ENCODE results near the gene H19.

The H19 gene

GRCh38 chr11:2031058-2031457, 33.4 kb upstream of the H19 start:
- no peaks in the 10 kb centered on the region for H3K4me1 ChIP-seq (ENCODE audit: control insufficient read depth, low read depth, low read length)
- no peak overlapping the region for H2BK120ac ChIP-seq (ENCODE audit: low read depth, low read length)
- no CpG with 5 or more reads among the region's 10 CpGs for WGBS (ENCODE audit: extremely low coverage, insufficient coverage, low lambda C conversion rate)
- H3K36me3 ChIP-seq (ENCODE audit: control insufficient read depth, insufficient read depth, low read length), result no peaks in the 10 kb centered on the region
- H3K79me2 ChIP-seq (ENCODE audit: control insufficient read depth, insufficient read depth, low read length), result no peaks in the 10 kb centered on the region
- H3K79me1 ChIP-seq (ENCODE audit: low read length), result no peaks in the 10 kb centered on the region
- H3K56ac ChIP-seq (ENCODE audit: low read length), result no peak overlapping the region
- no peak overlapping the region for H3K4ac ChIP-seq (ENCODE audit: low read depth, low read length)
- no peak overlapping the region for H2AK5ac ChIP-seq (ENCODE audit: low read length)
- H2BK5ac ChIP-seq (ENCODE audit: low read length), result no peak overlapping the region
- H3K23ac ChIP-seq (ENCODE audit: low read length), result no peak overlapping the region
- no peak overlapping the region for H3K27ac ChIP-seq (ENCODE audit: low read depth, low read length)
- no peak for DNase-seq
- no peak overlapping the region for H4K5ac ChIP-seq (ENCODE audit: low read length)
- no peak overlapping the region for H3K18ac ChIP-seq (ENCODE audit: low read length)
- H2BK15ac ChIP-seq (replicated peaks; ENCODE audit: low read depth), result no peak overlapping the region
- H3K9ac ChIP-seq (ENCODE audit: low read length), result no peak overlapping the region
- no peak overlapping the region for H3K4me2 ChIP-seq (ENCODE audit: low read length)
- H3K4me3 ChIP-seq (ENCODE audit: low read length), result no peak overlapping the region
- H4K8ac ChIP-seq (ENCODE audit: low read depth, low read length), result no peak overlapping the region
- H3K27me3 ChIP-seq (ENCODE audit: insufficient read depth, low read length, poor library complexity), result no peaks in the 10 kb centered on the region

- H3K4me3 ChIP-seq (ENCODE audit: low read length), result no peak overlapping the region
- no peaks in the 10 kb centered on the region for H3K27me3 ChIP-seq (ENCODE audit: insufficient read depth, low read length, poor library complexity)
- H3K4ac ChIP-seq (ENCODE audit: low read depth, low read length), result no peak overlapping the region
- no peak overlapping the region for H2AK5ac ChIP-seq (ENCODE audit: low read length)
- no peaks in the 10 kb centered on the region for H3K4me1 ChIP-seq (ENCODE audit: control insufficient read depth, low read depth, low read length)
- no peak overlapping the region for H2BK5ac ChIP-seq (ENCODE audit: low read length)
- H3K79me2 ChIP-seq (ENCODE audit: control insufficient read depth, insufficient read depth, low read length), result no peaks in the 10 kb centered on the region
- no peak overlapping the region for H3K9ac ChIP-seq (ENCODE audit: low read length)
- H3K27ac ChIP-seq (ENCODE audit: low read depth, low read length), result no peak overlapping the region
- H3K4me2 ChIP-seq (ENCODE audit: low read length), result no peak overlapping the region
- no peak overlapping the region for H4K5ac ChIP-seq (ENCODE audit: low read length)
- no CpG with 5 or more reads among the region's 15 CpGs for WGBS (ENCODE audit: extremely low coverage, insufficient coverage, low lambda C conversion rate)
- DNase-seq, result no peak
- H3K79me1 ChIP-seq (ENCODE audit: low read length), result no peaks in the 10 kb centered on the region
- H3K56ac ChIP-seq (ENCODE audit: low read length), result no peak overlapping the region
- H3K23ac ChIP-seq (ENCODE audit: low read length), result no peak overlapping the region
- no peak overlapping the region for H4K8ac ChIP-seq (ENCODE audit: low read depth, low read length)
- H2BK15ac ChIP-seq (replicated peaks; ENCODE audit: low read depth), result no peak overlapping the region
- H3K18ac ChIP-seq (ENCODE audit: low read length), result no peak overlapping the region
- H3K36me3 ChIP-seq (ENCODE audit: control insufficient read depth, insufficient read depth, low read length), result no peaks in the 10 kb centered on the region
- no peak overlapping the region for H2BK120ac ChIP-seq (ENCODE audit: low read depth, low read length)
Measured at GRCh38 chr11:2027708-2028107, 30.1 kb upstream of the H19 start.

- no peak overlapping the region for H3K56ac ChIP-seq (ENCODE audit: low read length)
- H3K79me2 ChIP-seq (ENCODE audit: control insufficient read depth, insufficient read depth, low read length), result no peaks in the 10 kb centered on the region
- no peaks in the 10 kb centered on the region for H3K36me3 ChIP-seq (ENCODE audit: control insufficient read depth, insufficient read depth, low read length)
- no peak overlapping the region for H3K4me3 ChIP-seq (ENCODE audit: low read length)
- no peak overlapping the region for H3K4me2 ChIP-seq (ENCODE audit: low read length)
- H3K27me3 ChIP-seq (ENCODE audit: insufficient read depth, low read length, poor library complexity), result no peaks in the 10 kb centered on the region
- H3K4me1 ChIP-seq (ENCODE audit: control insufficient read depth, low read depth, low read length), result no peaks in the 10 kb centered on the region
- H4K8ac ChIP-seq (ENCODE audit: low read depth, low read length), result no peak overlapping the region
- H3K18ac ChIP-seq (ENCODE audit: low read length), result no peak overlapping the region
- no peak overlapping the region for H3K23ac ChIP-seq (ENCODE audit: low read length)
- H3K79me1 ChIP-seq (ENCODE audit: low read length), result no peaks in the 10 kb centered on the region
- no peak for DNase-seq
- H2BK15ac ChIP-seq (replicated peaks; ENCODE audit: low read depth), result no peak overlapping the region
- H3K4ac ChIP-seq (ENCODE audit: low read depth, low read length), result no peak overlapping the region
- no peak overlapping the region for H2BK5ac ChIP-seq (ENCODE audit: low read length)
- no peak overlapping the region for H3K27ac ChIP-seq (ENCODE audit: low read depth, low read length)
- H4K5ac ChIP-seq (ENCODE audit: low read length), result no peak overlapping the region
- no CpG with 5 or more reads among the region's 14 CpGs for WGBS (ENCODE audit: extremely low coverage, insufficient coverage, low lambda C conversion rate)
- H2AK5ac ChIP-seq (ENCODE audit: low read length), result no peak overlapping the region
- no peak overlapping the region for H3K9ac ChIP-seq (ENCODE audit: low read length)
- H2BK120ac ChIP-seq (ENCODE audit: low read depth, low read length), result no peak overlapping the region
Measured at GRCh38 chr11:2015025-2015424, 17.4 kb upstream of the H19 start.

DNA sequence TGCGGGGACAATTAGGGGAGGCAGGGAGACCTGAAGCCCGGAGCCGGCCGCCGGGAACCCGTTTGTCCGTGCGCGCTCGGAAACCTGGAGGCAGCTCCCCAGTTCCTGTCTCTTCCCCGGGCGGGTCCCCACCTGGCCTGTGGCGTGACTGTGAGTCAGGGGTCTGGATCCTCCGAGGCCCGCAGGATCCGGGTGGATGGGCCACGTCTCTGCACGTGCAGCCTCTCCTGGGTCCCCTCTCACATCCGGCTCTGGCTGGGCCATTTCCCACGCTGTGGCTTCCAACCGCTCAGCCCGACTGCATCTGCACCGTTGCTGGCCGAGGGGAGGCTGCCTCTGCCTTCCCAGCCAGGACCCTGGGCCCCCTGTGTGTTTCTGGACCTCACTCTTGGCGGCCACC, 14.8 kb upstream of the H19 start:
- Histone ChIP-seq H3K4ac (ENCODE audit: low read depth, low read length) (no peak overlapping the region), H3K4me1 (ENCODE audit: control insufficient read depth, low read depth, low read length) (no peaks in the 10 kb centered on the region), H4K5ac (ENCODE audit: low read length) (no peak overlapping the region), H3K9ac (ENCODE audit: low read length) (no peak overlapping the region), H3K56ac (ENCODE audit: low read length) (no peak overlapping the region), H3K79me2 (ENCODE audit: control insufficient read depth, insufficient read depth, low read length) (no peaks in the 10 kb centered on the region), H2BK5ac (ENCODE audit: low read length) (no peak overlapping the region), H3K4me2 (ENCODE audit: low read length) (no peak overlapping the region), H3K27me3 (ENCODE audit: insufficient read depth, low read length, poor library complexity) (no peaks in the 10 kb centered on the region), H3K36me3 (ENCODE audit: control insufficient read depth, insufficient read depth, low read length) (no peaks in the 10 kb centered on the region), H3K23ac (ENCODE audit: low read length) (no peak overlapping the region), H3K18ac (ENCODE audit: low read length) (no peak overlapping the region), H3K79me1 (ENCODE audit: low read length) (no peaks in the 10 kb centered on the region), H2AK5ac (ENCODE audit: low read length) (no peak overlapping the region), H2BK120ac (ENCODE audit: low read depth, low read length) (no peak overlapping the region), H3K27ac (ENCODE audit: low read depth, low read length) (no peak overlapping the region), H2BK15ac (replicated peaks; ENCODE audit: low read depth) (no peak overlapping the region), H3K4me3 (ENCODE audit: low read length) (no peak overlapping the region), H4K8ac (ENCODE audit: low read depth, low read length) (no peak overlapping the region)
- WGBS (ENCODE audit: extremely low coverage, insufficient coverage, low lambda C conversion rate), result no CpG with 5 or more reads among the region's 25 CpGs
- no peak for DNase-seq

- no peak overlapping the region for H3K4me3 ChIP-seq (ENCODE audit: low read length)
- H3K56ac ChIP-seq (ENCODE audit: low read length), result no peak overlapping the region
- H2BK120ac ChIP-seq (ENCODE audit: low read depth, low read length), result no peak overlapping the region
- H4K8ac ChIP-seq (ENCODE audit: low read depth, low read length), result no peak overlapping the region
- no peak overlapping the region for H3K4me2 ChIP-seq (ENCODE audit: low read length)
- H4K5ac ChIP-seq (ENCODE audit: low read length), result no peak overlapping the region
- no peak for DNase-seq
- no peaks in the 10 kb centered on the region for H3K79me1 ChIP-seq (ENCODE audit: low read length)
- no peak overlapping the region for H3K18ac ChIP-seq (ENCODE audit: low read length)
- H3K4me1 ChIP-seq (ENCODE audit: control insufficient read depth, low read depth, low read length), result no peaks in the 10 kb centered on the region
- H3K36me3 ChIP-seq (ENCODE audit: control insufficient read depth, insufficient read depth, low read length), result no peaks in the 10 kb centered on the region
- H3K79me2 ChIP-seq (ENCODE audit: control insufficient read depth, insufficient read depth, low read length), result no peaks in the 10 kb centered on the region
- no peak overlapping the region for H2BK15ac ChIP-seq (replicated peaks; ENCODE audit: low read depth)
- WGBS (ENCODE audit: extremely low coverage, insufficient coverage, low lambda C conversion rate), result no CpG with 5 or more reads among the region's 13 CpGs
- no peak overlapping the region for H3K4ac ChIP-seq (ENCODE audit: low read depth, low read length)
- H3K27me3 ChIP-seq (ENCODE audit: insufficient read depth, low read length, poor library complexity), result no peaks in the 10 kb centered on the region
- no peak overlapping the region for H3K23ac ChIP-seq (ENCODE audit: low read length)
- H2BK5ac ChIP-seq (ENCODE audit: low read length), result no peak overlapping the region
- no peak overlapping the region for H3K9ac ChIP-seq (ENCODE audit: low read length)
- H2AK5ac ChIP-seq (ENCODE audit: low read length), result no peak overlapping the region
- H3K27ac ChIP-seq (ENCODE audit: low read depth, low read length), result no peak overlapping the region
Measured at GRCh38 chr11:2004466-2004865, 6.8 kb upstream of the H19 start.

GRCh38 chr11:2002807-2003206, 5.2 kb upstream of the H19 start:
- Histone ChIP-seq H3K27ac (ENCODE audit: low read depth, low read length) (no peak overlapping the region), H3K4me2 (ENCODE audit: low read length) (no peak overlapping the region), H2BK120ac (ENCODE audit: low read depth, low read length) (no peak overlapping the region), H3K18ac (ENCODE audit: low read length) (no peak overlapping the region), H2AK5ac (ENCODE audit: low read length) (no peak overlapping the region), H4K8ac (ENCODE audit: low read depth, low read length) (no peak overlapping the region), H3K4ac (ENCODE audit: low read depth, low read length) (no peak overlapping the region), H2BK5ac (ENCODE audit: low read length) (no peak overlapping the region), H3K79me1 (ENCODE audit: low read length) (no peaks in the 10 kb centered on the region), H3K4me1 (ENCODE audit: control insufficient read depth, low read depth, low read length) (no peaks in the 10 kb centered on the region), H3K56ac (ENCODE audit: low read length) (no peak overlapping the region), H3K27me3 (ENCODE audit: insufficient read depth, low read length, poor library complexity) (no peaks in the 10 kb centered on the region), H2BK15ac (replicated peaks; ENCODE audit: low read depth) (no peak overlapping the region), H4K5ac (ENCODE audit: low read length) (no peak overlapping the region), H3K9ac (ENCODE audit: low read length) (no peak overlapping the region), H3K23ac (ENCODE audit: low read length) (no peak overlapping the region), H3K4me3 (ENCODE audit: low read length) (no peak overlapping the region), H3K79me2 (ENCODE audit: control insufficient read depth, insufficient read depth, low read length) (no peaks in the 10 kb centered on the region), H3K36me3 (ENCODE audit: control insufficient read depth, insufficient read depth, low read length) (no peaks in the 10 kb centered on the region)
- DNase-seq, result no peak
- WGBS (ENCODE audit: extremely low coverage, insufficient coverage, low lambda C conversion rate), result no CpG with 5 or more reads among the region's 19 CpGs

Measured in mesendoderm (in vitro differentiated cells).